ENCODE results near the gene PRKAG2. TPM values are rescaled to one million over a fixed set of nuclear protein-coding genes. Genes with fewer than 3 reads are reported as not detected.

The PRKAG2 gene
- total and polyA plus RNA-seq, 2 of the 8 experiments (the other 6 are each of a cell fraction or from before 2014, with no cell fraction given) = 7.5 to 18.1 TPM

- Histone ChIP-seq H3K4me3 (ENCODE audit: extremely low read depth in 1 of 4, insufficient read depth in 2 of 4, low read depth in 3 of 4, low read length in 4 of 4) (no peak overlapping the region), H3K27ac (ENCODE audit: low read depth, low read length) (no peak overlapping the region), H3K56ac (replicated peaks; ENCODE audit: insufficient read length, low read depth, low read length) (no peak overlapping the region), H4K20me1 (replicated peaks in 1 of 2; ENCODE audit: control insufficient read depth in 1 of 2, insufficient read depth in 2 of 2, low read length in 2 of 2) (no peaks in the 10 kb centered on the region), H4K91ac (replicated peaks; ENCODE audit: insufficient read length, low read length) (no peak overlapping the region), H3K14ac (ENCODE audit: insufficient read length) (no peak overlapping the region), H3K23ac (ENCODE audit: insufficient read length) (no peak overlapping the region), H3K23me2 (ENCODE audit: low read depth, low read length) (no peaks in the 10 kb centered on the region), H2AFZ (ENCODE audit: low read length) (no peak overlapping the region), H2BK20ac (ENCODE audit: low read length) (no peak overlapping the region), H3K79me1 (ENCODE audit: low read depth, low read length) (no peaks in the 10 kb centered on the region), H2BK12ac (ENCODE audit: low read depth, low read length) (no peak overlapping the region), H3K9me3 (ENCODE audit: insufficient read depth in 2 of 2, low read depth in 1 of 2, low read length in 1 of 2) (no peaks in the 10 kb centered on the region), H3K36me3 (ENCODE audit: control insufficient read depth in 2 of 4, insufficient read depth in 4 of 4, low read length in 3 of 4) (no peaks in the 10 kb centered on the region), H4K8ac (ENCODE audit: extremely low read depth, insufficient read depth, low read length) (no peak overlapping the region), H3K4me2 (ENCODE audit: insufficient read depth in 1 of 2, low read depth in 2 of 2, low read length in 2 of 2) (no peak overlapping the region), H2BK5ac (ENCODE audit: low read depth, low read length) (no peak overlapping the region), H3K4ac (replicated peaks; ENCODE audit: insufficient read length, low read depth, low read length) (no peak overlapping the region), H3K18ac (ENCODE audit: extremely low read depth, low read length) (no peak overlapping the region), H4K5ac (ENCODE audit: insufficient read length, low read depth, low read length) (no peak overlapping the region), H3K4me1 (replicated peaks in 1 of 4; ENCODE audit: control insufficient read depth in 3 of 4, insufficient read depth in 4 of 4, low read length in 3 of 4) (peaks cover 0 to 10% (median 6%) of the 10 kb centered on the region in 4 experiments; a peak in 3 of 7 replicates), H2BK15ac (ENCODE audit: low read length) (no peak overlapping the region), H2BK120ac (replicated peaks; ENCODE audit: low read depth, low read length) (no peak overlapping the region), H3K9ac (replicated peaks in 1 of 4; ENCODE audit: extremely low read depth in 1 of 4, low read depth in 3 of 4, low read length in 3 of 4) (no peak overlapping the region), H3K27me3 (replicated peaks in 1 of 4; ENCODE audit: control insufficient read depth in 3 of 4, extremely low read depth in 1 of 4, insufficient read depth in 3 of 4, low read length in 3 of 4) (no peaks in the 10 kb centered on the region), H3K79me2 (ENCODE audit: control insufficient read depth in 1 of 2, insufficient read depth in 2 of 2, low read length in 2 of 2) (no peaks in the 10 kb centered on the region), H2AK5ac (ENCODE audit: low read depth, low read length) (no peak overlapping the region)
- FAIRE-seq (no peak), DNase-seq (ENCODE audit: low read depth in 1 of 2, low spot score in 2 of 2) (no peak)
- ChIA-PET POLR2A (ENCODE audit: partially characterized antibody) (interaction anchor here (1.4 kb wide), 1 partner anchor 82 kb away, joined by 5 read pairs; no protein-coding TSS in a partner anchor), CTCF (ENCODE audit: partially characterized antibody) (interaction anchor here (0.6 to 7.8 kb wide), 6 partner anchors 10 to 605 kb away, joined by 3 to 57 read pairs (median 3); no protein-coding TSS in a partner anchor)
- 75% methylated on average over 16 of the region's 16 CpGs; no CpG with 5 or more reads in 1 of the 2 experiments for WGBS, 2 experiments (ENCODE audit: extremely low coverage in 1 of 2, insufficient coverage in 1 of 2, insufficient read length in 1 of 2, insufficient replicate concordance in 2 of 2, low coverage in 1 of 2, low lambda C conversion rate in 2 of 2, missing lambda C conversion rate in 1 of 2)
- TF ChIP-seq BACH1 (IDR thresholded peaks at IDR 0.05; ENCODE audit: low read length) (no peak), TEAD4 (IDR thresholded peaks at IDR 0.05; ENCODE audit: low read depth, low read length) (no peak), EZH2 (IDR thresholded peaks at IDR 0.05; ENCODE audit: low read depth, low read length, severe bottlenecking) (no peak), POU5F1 (IDR thresholded peaks at IDR 0.05; ENCODE audit: low read depth, low read length) (no peak), RFX5 (IDR thresholded peaks at IDR 0.05; ENCODE audit: borderline replicate concordance, low read depth, low read length) (no peak), CTBP2 (IDR thresholded peaks at IDR 0.05; ENCODE audit: borderline replicate concordance, insufficient read depth, insufficient read length, low read length) (no peak), KDM4A (IDR thresholded peaks at IDR 0.05; ENCODE audit: low read depth, low read length, severe bottlenecking) (no peak), TCF12 (IDR thresholded peaks at IDR 0.05; ENCODE audit: low read depth, low read length) (no peak), PHF8 (conservative IDR thresholded peaks at IDR 0.05; ENCODE audit: low read depth, low read length) (no peak), JUND (IDR thresholded peaks at IDR 0.05; ENCODE audit: low read length) (no peak), ATF3 (IDR thresholded peaks at IDR 0.05; ENCODE audit: insufficient read depth, low read depth, low read length) (no peak), SP4 (IDR thresholded peaks at IDR 0.05; ENCODE audit: low read length) (no peak)
- TF ChIP-seq, protein P1, sequence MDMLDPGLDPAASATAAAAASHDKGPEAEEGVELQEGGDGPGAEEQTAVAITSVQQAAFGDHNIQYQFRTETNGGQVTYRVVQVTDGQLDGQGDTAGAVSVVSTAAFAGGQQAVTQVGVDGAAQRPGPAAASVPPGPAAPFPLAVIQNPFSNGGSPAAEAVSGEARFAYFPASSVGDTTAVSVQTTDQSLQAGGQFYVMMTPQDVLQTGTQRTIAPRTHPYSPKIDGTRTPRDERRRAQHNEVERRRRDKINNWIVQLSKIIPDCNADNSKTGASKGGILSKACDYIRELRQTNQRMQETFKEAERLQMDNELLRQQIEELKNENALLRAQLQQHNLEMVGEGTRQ (IDR thresholded peaks at IDR 0.05; ENCODE audit: low read length) = no peak
These were observed 84.3 kb downstream of the PRKAG2 start for GRCh38 chr7:151792636-151793035.

All from H1 (cell line).